ENCODE results near the gene HHLA2.
A peak's percentile ranks its signal among the peaks of the same experiment; 100 is the strongest.
"Not testable (repeated sequence)": the region's sequence is repeated elsewhere in the genome, so short reads cannot be mapped to it uniquely, and the experiment has no call there.

HHLA2 gene

GRCh38 chr3:108343491-108343890 lies 47.1 kb downstream of the HHLA2 start:
- no peak for DNase-seq

- no peak for DNase-seq
These were observed 49.3 kb downstream of the HHLA2 start for GRCh38 chr3:108345492-108346205.

- DNase-seq = no peak
These were observed 50.2 kb downstream of the HHLA2 start for GRCh38 chr3:108346301-108347227.

GRCh38 chr3:108352176-108352575 lies 55.8 kb downstream of the HHLA2 start:
- DNase-seq = no peak

- no peak for DNase-seq
These were observed 58.2 kb downstream of the HHLA2 start for GRCh38 chr3:108354562-108354961.

- no peak for DNase-seq
These were observed 60.7 kb downstream of the HHLA2 start for GRCh38 chr3:108357042-108357441.

GRCh38 chr3:108359011-108359410 lies 62.7 kb downstream of the HHLA2 start:
- no peak for DNase-seq

- DNase-seq = no peak
These were observed 79.7 kb downstream of the HHLA2 start for GRCh38 chr3:108376026-108376425.

GRCh38 chr3:108377384-108377783 lies 81.0 kb downstream of the HHLA2 start:
- no peak for DNase-seq

GRCh38 chr3:108378153-108378951 lies 82.0 kb downstream of the HHLA2 start:
- DNase-seq = no peak

- DNase-seq = not testable (repeated sequence)
These were observed 82.6 kb downstream of the HHLA2 start for GRCh38 chr3:108378952-108379342.

- DNase-seq = no peak
These were observed 83.9 kb downstream of the HHLA2 start for GRCh38 chr3:108380128-108380795.

- no peak for DNase-seq
These were observed 85.3 kb downstream of the HHLA2 start for GRCh38 chr3:108381529-108382140.

GRCh38 chr3:108383306-108383705 lies 87.0 kb downstream of the HHLA2 start:
- DNase-seq = no peak

- no peak for DNase-seq
These were observed 90.7 kb downstream of the HHLA2 start for GRCh38 chr3:108387063-108387462.

- no peak for DNase-seq
These were observed 92.1 kb downstream of the HHLA2 start for GRCh38 chr3:108388136-108389132.

- no peak for DNase-seq
These were observed 93.0 kb downstream of the HHLA2 start for GRCh38 chr3:108389372-108389771.

- DNase-seq = peak; percentile 51
These were observed 95.7 kb downstream of the HHLA2 start for GRCh38 chr3:108391917-108392593.

GRCh38 chr3:108393128-108393900 lies 97.0 kb downstream of the HHLA2 start:
- DNase-seq = no peak

Measured in fibroblast of skin of scalp (primary cell).